Right cardiac atrium (tissue), 5 donors: ENCODE data around the gene AIMP1. TPM values are rescaled to one million over a fixed set of nuclear protein-coding genes. Genes with fewer than 3 reads are reported as not detected.

Experiments used
- ATAC-seq, 2 donors: fragments of 200-7000 bp; cut with Tn5 transposase; one replicate each; pipeline versions ENCODE4 v1.8.0 to v1.9.1; 2020; ENCODE audit warnings: moderate library complexity in 2 of 2, mild to moderate bottlenecking in 1 of 2
- DNase-seq, 3 donors: peaks; one replicate each; pipeline ENCODE4 v3.0.0-alpha.2; 2020
- H3K27ac ChIP-seq: one replicate; pipeline ENCODE4 v1.5.1; 2013; ENCODE audit warnings: mild to moderate bottlenecking, low read length, control low read depth, moderate library complexity
- H3K27me3 ChIP-seq: one replicate; pipeline ENCODE4 v1.6.1; 2013; ENCODE audit not compliant: control insufficient read depth, insufficient read depth
- H3K4me1 ChIP-seq: one replicate; pipeline ENCODE4 v1.6.1; 2013; ENCODE audit warnings: low read length; ENCODE audit not compliant: control insufficient read depth, insufficient read depth
- H3K4me3 ChIP-seq: one replicate; pipeline ENCODE4 v1.5.1; 2013; ENCODE audit warnings: low read length, control low read depth
- H3K9me3 ChIP-seq: one replicate; pipeline ENCODE4 v1.6.1; 2013; ENCODE audit warnings: low read length; ENCODE audit not compliant: control insufficient read depth
- WGBS: extraction: QIAGEN DNeasy Blood & Tissue Kit; methylation state at CpG from one replicate; pipeline ENCODE4 v1.1.7; 2013; 5-methylcytosine and 5-hydroxymethylcytosine counted together
- intact Hi-C, 4 donors: fragments of 100-400 bp; cut with DNase I; formaldehyde crosslinking; loops; one replicate each; pipeline versions ENCODE4 v1.11.0 to v1.14.0; 2022 to 2023
- polyA plus RNA-seq: library from polyadenylated mRNA; stranded (reverse); fragments of 200-250 nt; gene quantifications from one replicate; pipeline ENCODE4 v1.2.3, GENCODE V29; 2013
- total RNA-seq, 4 donors: library from RNA; stranded (reverse); fragmentation: NEBNext Ultra II Directional; extraction: Animal tissue kit (Norgen Biotek cat#: 25700); gene quantifications; one replicate each; pipeline ENCODE4 v1.2.1, GENCODE V29; 2021
- donor health status: healthy with polysubstance abuse.
- donor health status: DM: no; HTN: yes; CAD: no.
- donor health status: DM: no; HTN: no; CAD: no.
- donor health status: DM: no; HTN: yes; CAD: no; lungs with severe emphysema.
- donor health status: DM: yes; HTN: yes; CAD: no.

Gene AIMP1
- total and polyA plus RNA-seq, 5 donors, result 25.7 to 37.5 (median 34.5) TPM

- H3K27ac ChIP-seq, result no peak overlapping the region
- ATAC-seq (no peak), DNase-seq (no peak)
- 18% methylated on average over 1 of the region's 1 CpG for WGBS
- intact Hi-C loops, result no loop called here
- no peaks in the 10 kb centered on the region for H3K4me1 ChIP-seq
- no peaks in the 10 kb centered on the region for H3K27me3 ChIP-seq
- H3K4me3 ChIP-seq, result no peak overlapping the region
- no peaks in the 10 kb centered on the region for H3K9me3 ChIP-seq
Measured at GRCh38 chr4:106329041-106329618, 12.8 kb downstream of the AIMP1 start.

- intact Hi-C loops, result no loop called here
- WGBS, result 90% methylated on average over 5 of the region's 5 CpGs
Measured at GRCh38 chr4:106333186-106333585, 16.8 kb downstream of the AIMP1 start.

GRCh38 chr4:106334741-106335470 is 18.6 kb downstream of the AIMP1 start:
- intact Hi-C loops, result no loop called here
- WGBS, result 84% methylated on average over 1 of the region's 1 CpG
- DNase-seq, result no peak

More at GRCh38 chr4:106333186-106333585, 16.8 kb downstream of the AIMP1 start:
- H3K9me3 ChIP-seq, result no peaks in the 10 kb centered on the region
- H3K27me3 ChIP-seq, result no peaks in the 10 kb centered on the region
- no peak overlapping the region for H3K4me3 ChIP-seq
- no peaks in the 10 kb centered on the region for H3K4me1 ChIP-seq
- no peak overlapping the region for H3K27ac ChIP-seq
- DNase-seq (no peak), ATAC-seq (no peak)

GRCh38 chr4:106336618-106337017 is 20.3 kb downstream of the AIMP1 start:
- Histone ChIP-seq H3K4me3 (no peak overlapping the region), H3K4me1 (no peaks in the 10 kb centered on the region), H3K27me3 (no peaks in the 10 kb centered on the region), H3K9me3 (no peaks in the 10 kb centered on the region), H3K27ac (no peak overlapping the region)
- DNase-seq (no peak), ATAC-seq (no peak)
- 96% methylated on average over 3 of the region's 3 CpGs for WGBS
- intact Hi-C loops, result no loop called here

More at GRCh38 chr4:106334741-106335470, 18.6 kb downstream of the AIMP1 start:
- Histone ChIP-seq H3K4me3 (no peak overlapping the region), H3K27me3 (no peaks in the 10 kb centered on the region), H3K27ac (no peak overlapping the region), H3K9me3 (no peaks in the 10 kb centered on the region), H3K4me1 (no peaks in the 10 kb centered on the region)
- ATAC-seq, result no peak

GRCh38 chr4:106337916-106338315 is 21.6 kb downstream of the AIMP1 start:
- no peak overlapping the region for H3K27ac ChIP-seq
- no peak for DNase-seq
- H3K9me3 ChIP-seq, result no peaks in the 10 kb centered on the region
- no peaks in the 10 kb centered on the region for H3K27me3 ChIP-seq
- no peaks in the 10 kb centered on the region for H3K4me1 ChIP-seq
- ATAC-seq, result no peak
- intact Hi-C loops, result no loop called here
- H3K4me3 ChIP-seq, result no peak overlapping the region

GRCh38 chr4:106338671-106339070 is 22.3 kb downstream of the AIMP1 start:
- DNase-seq, result no peak
- Histone ChIP-seq H3K4me1 (no peaks in the 10 kb centered on the region), H3K4me3 (no peak overlapping the region), H3K27ac (no peak overlapping the region), H3K9me3 (no peaks in the 10 kb centered on the region), H3K27me3 (no peaks in the 10 kb centered on the region)
- WGBS, result over 99% methylated on average over 3 of the region's 3 CpGs
- no peak for ATAC-seq
- intact Hi-C loops, result no loop called here

DNA sequence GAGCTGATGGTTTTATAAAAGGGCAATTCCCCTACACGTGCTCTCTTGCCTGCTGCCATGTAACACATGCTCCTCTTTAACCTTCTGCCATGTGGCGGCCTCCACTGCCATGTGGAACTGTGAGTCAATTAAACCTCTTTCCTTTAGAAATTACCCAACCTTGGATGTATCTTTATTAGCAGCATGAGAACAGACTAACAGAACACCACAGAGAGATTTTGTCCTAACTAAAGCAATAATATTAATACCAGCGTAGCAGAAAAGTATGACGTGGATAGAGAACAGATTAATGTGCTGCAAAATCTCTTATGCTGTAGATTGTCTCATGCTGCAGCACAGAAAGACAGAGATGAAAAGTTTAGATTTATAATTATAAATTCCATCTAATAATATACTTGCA is 23.1 kb downstream of the AIMP1 start:
- H3K9me3 ChIP-seq, result no peaks in the 10 kb centered on the region
- no peak overlapping the region for H3K27ac ChIP-seq
- H3K4me3 ChIP-seq, result no peak overlapping the region
- intact Hi-C loops, result no loop called here
- ATAC-seq, result no peak
- no peaks in the 10 kb centered on the region for H3K4me1 ChIP-seq
- no peaks in the 10 kb centered on the region for H3K27me3 ChIP-seq
- DNase-seq, result no peak
- WGBS, result 92% methylated on average over 4 of the region's 4 CpGs

GRCh38 chr4:106340774-106341173 is 24.4 kb downstream of the AIMP1 start:
- Histone ChIP-seq H3K4me1 (no peaks in the 10 kb centered on the region), H3K4me3 (no peak overlapping the region), H3K27ac (no peak overlapping the region), H3K9me3 (no peaks in the 10 kb centered on the region), H3K27me3 (no peaks in the 10 kb centered on the region)
- ATAC-seq (no peak), DNase-seq (no peak)
- intact Hi-C loops, result no loop called here
- WGBS, result 84% methylated on average over 1 of the region's 1 CpG

DNA sequence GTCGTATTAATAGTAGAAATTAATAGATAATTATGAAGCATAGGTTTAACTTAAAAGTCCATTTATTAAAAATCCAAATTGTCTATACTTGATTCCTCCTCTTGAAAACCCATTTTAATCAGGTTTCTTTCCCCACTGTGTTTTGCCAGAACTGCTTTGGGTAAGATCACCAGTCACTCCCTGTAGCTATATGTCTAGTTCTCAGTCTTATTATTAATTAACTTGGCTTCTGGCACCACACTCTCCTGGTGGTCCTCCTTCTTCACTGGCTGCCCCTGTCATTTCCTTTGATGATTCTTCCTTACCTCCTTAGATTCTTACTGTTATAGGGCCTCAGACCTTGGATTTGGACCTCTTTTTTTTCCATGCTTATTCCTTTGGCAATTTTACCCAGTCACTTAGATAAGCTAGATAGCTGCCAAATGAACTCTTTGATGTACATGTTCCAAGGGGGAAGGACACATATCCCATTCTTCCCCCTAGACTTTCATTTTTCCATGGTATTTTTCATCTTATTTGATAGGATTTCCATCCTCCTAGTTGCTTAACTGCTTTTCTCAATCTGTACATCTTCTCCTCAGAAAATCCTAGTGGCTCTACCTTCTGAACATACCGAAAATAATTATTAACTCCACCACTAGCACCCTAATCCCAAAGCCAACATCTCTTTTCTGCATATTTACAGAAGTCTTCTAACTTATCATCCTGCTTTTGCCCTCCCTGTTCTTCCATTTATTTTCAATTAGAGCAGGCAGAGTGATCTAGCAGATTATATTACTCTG is 27.7 kb downstream of the AIMP1 start:
- H3K27ac ChIP-seq, result no peak overlapping the region
- no peaks in the 10 kb centered on the region for H3K4me1 ChIP-seq
- H3K27me3 ChIP-seq, result no peaks in the 10 kb centered on the region
- intact Hi-C loops, result no loop called here
- no peak for DNase-seq
- H3K4me3 ChIP-seq, result no peak overlapping the region
- ATAC-seq, result no peak
- H3K9me3 ChIP-seq, result no peaks in the 10 kb centered on the region
- WGBS, result 93% methylated on average over 2 of the region's 2 CpGs

GRCh38 chr4:106344647-106344970 is 28.3 kb downstream of the AIMP1 start:
- Histone ChIP-seq H3K9me3 (no peaks in the 10 kb centered on the region), H3K27ac (no peak overlapping the region), H3K4me1 (no peaks in the 10 kb centered on the region), H3K27me3 (no peaks in the 10 kb centered on the region), H3K4me3 (no peak overlapping the region)
- ATAC-seq, result no peak
- intact Hi-C loops, result no loop called here
- WGBS, result 64% methylated on average over 1 of the region's 1 CpG
- DNase-seq, result no peak

DNA sequence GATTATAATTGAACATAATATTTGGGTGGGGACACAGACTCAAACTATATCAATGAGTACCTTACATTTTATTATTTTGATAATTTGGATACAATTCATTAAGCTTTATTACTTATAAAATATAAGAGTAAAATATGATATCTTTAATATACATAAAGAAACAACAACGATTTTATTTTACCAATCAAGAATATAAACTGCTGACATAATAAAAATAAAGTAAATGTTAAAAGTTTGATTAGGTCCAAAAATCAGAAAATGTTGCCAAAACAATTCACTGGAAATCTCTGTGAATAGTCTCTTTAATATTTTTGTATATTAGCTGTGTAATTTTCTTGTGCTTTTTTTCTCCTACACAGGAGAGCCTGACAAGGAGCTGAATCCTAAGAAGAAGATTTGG is 30.8 kb downstream of the AIMP1 start:
- DNase-seq (no peak), ATAC-seq (no peak)
- H3K4me3 ChIP-seq, result no peak overlapping the region
- no peaks in the 10 kb centered on the region for H3K27me3 ChIP-seq
- H3K9me3 ChIP-seq, result no peaks in the 10 kb centered on the region
- 93% methylated on average over 1 of the region's 1 CpG for WGBS
- H3K4me1 ChIP-seq, result no peaks in the 10 kb centered on the region
- H3K27ac ChIP-seq, result no peak overlapping the region
- intact Hi-C loops, result no loop called here
